ENCODE data around the gene TOM1. TPM values are rescaled to one million over a fixed set of nuclear protein-coding genes. Genes with fewer than 3 reads are reported as not detected.
A peak's percentile ranks its signal among the peaks of the same experiment; 100 is the strongest.

TOM1 gene
- total RNA-seq, 1 experiment from 2014 or later, result 22.3 TPM

DNA sequence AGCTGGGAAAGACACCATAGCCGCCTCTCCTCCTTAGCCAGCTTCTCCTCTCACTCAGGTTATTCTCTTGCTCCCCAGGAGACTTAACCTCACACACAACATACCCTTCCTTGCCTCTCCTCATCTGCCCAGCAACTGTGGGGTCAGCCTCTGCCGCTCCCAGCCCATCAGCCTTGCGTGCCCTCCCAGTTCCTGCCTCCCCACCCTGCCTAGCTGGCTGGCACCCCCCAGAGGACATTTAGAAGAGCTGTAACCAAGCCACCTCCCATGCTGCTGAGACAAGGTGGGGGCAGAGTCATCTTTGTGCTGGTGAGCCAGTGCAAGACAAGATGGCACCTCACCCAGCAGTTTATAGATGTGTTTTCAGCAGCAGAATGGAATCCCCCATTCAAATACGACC, 38.2 kb downstream of the TOM1 start:
- Mint-ChIP-seq H3K27ac (peak overlapping the region in 2 of 3 experiments; percentile 56 to 79; a peak in 5 of 7 replicates), H3K9me3 (no peaks in the 10 kb centered on the region), H3K36me3 (ENCODE audit: insufficient read depth in 1 of 3, low read depth in 3 of 3) (peaks cover 12 to 29% (median 27%) of the 10 kb centered on the region in 3 experiments; a peak in 6 of 7 replicates), H3K27me3 (ENCODE audit: low read depth) (no peaks in the 10 kb centered on the region), H3K4me3 (no peak overlapping the region), H3K4me1 (peaks cover 9 to 10% of the 10 kb centered on the region in 2 experiments)
- Histone ChIP-seq H2BK20ac (ENCODE audit: low read depth, low read length, poor library complexity, severe bottlenecking) (no peak overlapping the region), H3K14ac (ENCODE audit: insufficient read depth, low read length) (no peak overlapping the region), H3K4ac (ENCODE audit: low read depth, low read length) (no peak overlapping the region), H2BK120ac (ENCODE audit: low read depth, low read length, poor library complexity, severe bottlenecking) (no peak overlapping the region), H2AK5ac (ENCODE audit: insufficient read length, low read length) (no peak overlapping the region), H3K23me2 (ENCODE audit: insufficient read length, low read depth, low read length, poor library complexity, severe bottlenecking) (no peaks in the 10 kb centered on the region), H4K8ac (replicated peaks; ENCODE audit: insufficient read length, low read depth, low read length) (no peak overlapping the region), H3K4me2 (ENCODE audit: insufficient read depth, insufficient read length, low read length) (no peak overlapping the region), H3K79me2 (ENCODE audit: insufficient read depth, low read length) (no peaks in the 10 kb centered on the region; the same call in 1 of the 2 replicates), H3K79me1 (ENCODE audit: insufficient read depth, low read depth, low read length, poor library complexity, severe bottlenecking) (no peaks in the 10 kb centered on the region), H3K9me3 (ENCODE audit: control insufficient read depth, low read depth, low read length) (no peaks in the 10 kb centered on the region), H3K56ac (ENCODE audit: insufficient read length, low read depth, low read length) (no peak overlapping the region), H3K4me1 (ENCODE audit: insufficient read depth, low read length) (no peaks in the 10 kb centered on the region), H3K23ac (ENCODE audit: insufficient read length, low read depth, low read length) (no peak overlapping the region), H2BK15ac (ENCODE audit: low read depth, low read length) (no peak overlapping the region), H3K9ac (ENCODE audit: extremely low read depth, insufficient read length, low read length) (no peak overlapping the region), H3T11ph (ENCODE audit: low read length) (no peak overlapping the region), H4K5ac (ENCODE audit: insufficient read length, low read depth, low read length) (no peak overlapping the region), H2AFZ (ENCODE audit: low read length) (no peak overlapping the region), H3K27me3 (ENCODE audit: insufficient read depth, low read length) (no peaks in the 10 kb centered on the region), H3K18ac (ENCODE audit: insufficient read length, low read depth, low read length) (no peak overlapping the region), H4K91ac (ENCODE audit: insufficient read length, low read depth, low read length) (no peak overlapping the region), H4K20me1 (ENCODE audit: control insufficient read depth, insufficient read depth, insufficient read length) (no peaks in the 10 kb centered on the region), H3K27ac (ENCODE audit: insufficient read length, low read depth, low read length) (no peak overlapping the region), H2BK5ac (ENCODE audit: insufficient read length, low read length) (no peak overlapping the region), H2BK12ac (ENCODE audit: insufficient read length, low read depth, low read length) (no peak overlapping the region)
- no CpG with 5 or more reads among the region's 4 CpGs for WGBS (ENCODE audit: extremely low coverage, insufficient read length, low lambda C conversion rate)
- peak; percentile 48 for DNase-seq
- TF ChIP-seq, protein P1, sequence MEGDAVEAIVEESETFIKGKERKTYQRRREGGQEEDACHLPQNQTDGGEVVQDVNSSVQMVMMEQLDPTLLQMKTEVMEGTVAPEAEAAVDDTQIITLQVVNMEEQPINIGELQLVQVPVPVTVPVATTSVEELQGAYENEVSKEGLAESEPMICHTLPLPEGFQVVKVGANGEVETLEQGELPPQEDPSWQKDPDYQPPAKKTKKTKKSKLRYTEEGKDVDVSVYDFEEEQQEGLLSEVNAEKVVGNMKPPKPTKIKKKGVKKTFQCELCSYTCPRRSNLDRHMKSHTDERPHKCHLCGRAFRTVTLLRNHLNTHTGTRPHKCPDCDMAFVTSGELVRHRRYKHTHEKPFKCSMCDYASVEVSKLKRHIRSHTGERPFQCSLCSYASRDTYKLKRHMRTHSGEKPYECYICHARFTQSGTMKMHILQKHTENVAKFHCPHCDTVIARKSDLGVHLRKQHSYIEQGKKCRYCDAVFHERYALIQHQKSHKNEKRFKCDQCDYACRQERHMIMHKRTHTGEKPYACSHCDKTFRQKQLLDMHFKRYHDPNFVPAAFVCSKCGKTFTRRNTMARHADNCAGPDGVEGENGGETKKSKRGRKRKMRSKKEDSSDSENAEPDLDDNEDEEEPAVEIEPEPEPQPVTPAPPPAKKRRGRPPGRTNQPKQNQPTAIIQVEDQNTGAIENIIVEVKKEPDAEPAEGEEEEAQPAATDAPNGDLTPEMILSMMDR (conservative IDR thresholded peaks at IDR 0.05), result peak; percentile 31; the same call in 1 of the 3 replicates
